Neural crest cell (in vitro differentiated cells): Measurements from ENCODE around the gene RNLS. TPM values are rescaled to one million over a fixed set of nuclear protein-coding genes. Genes with fewer than 3 reads are reported as not detected.
"Not testable (repeated sequence)": the region's sequence is repeated elsewhere in the genome, so short reads cannot be mapped to it uniquely, and the experiment has no call there.

Source experiments
- DNase-seq: peaks from one replicate; pipeline ENCODE4 v3.0.0; 2021; ENCODE audit warnings: low read depth, mixed read lengths, low spot score
- H3K27ac Mint-ChIP-seq: one replicate; pipeline ENCODE4 v1.8.0; 2021; ENCODE audit warnings: mild to moderate bottlenecking, mixed read lengths; ENCODE audit not compliant: unreplicated experiment
- H3K27me3 Mint-ChIP-seq: 2 replicates; pipeline ENCODE4 v1.8.0; 2021; ENCODE audit warnings: low read depth, mild to moderate bottlenecking, mixed read lengths
- H3K36me3 Mint-ChIP-seq: 2 replicates; pipeline ENCODE4 v1.8.0; 2021; ENCODE audit warnings: low read depth, mild to moderate bottlenecking, mixed read lengths
- H3K4me1 Mint-ChIP-seq: 2 replicates; pipeline ENCODE4 v1.8.0; 2021; ENCODE audit warnings: mixed read lengths
- H3K4me3 Mint-ChIP-seq: one replicate; pipeline ENCODE4 v1.8.0; 2021; ENCODE audit warnings: mild to moderate bottlenecking, mixed read lengths
- H3K9me3 Mint-ChIP-seq: 2 replicates; pipeline ENCODE4 v1.8.0; 2021; ENCODE audit warnings: mixed read lengths
- CTCF ChIP-seq: fragments of 200-600 bp; sonication (generic); conservative IDR thresholded peaks from 2 replicates; pipeline ENCODE4 v1.5.0; 2021; ENCODE audit warnings: antibody characterized with exemption, mild to moderate bottlenecking
- total RNA-seq: library from RNA; stranded (reverse); gene quantifications from 2 replicates; pipeline ENCODE4 v1.2.1, GENCODE V29; 2021

Gene RNLS
- total RNA-seq, 1 donor from 2014 or later: 3.3 TPM

GRCh38 chr10:88312855-88313254 lies 270.3 kb downstream of the RNLS start:
- Mint-ChIP-seq H3K9me3 (peaks cover 3% of the 10 kb centered on the region), H3K36me3 (no peaks in the 10 kb centered on the region), H3K27me3 (no peaks in the 10 kb centered on the region), H3K4me1 (peaks cover 10% of the 10 kb centered on the region), H3K27ac (no peak overlapping the region), H3K4me3 (no peak overlapping the region)
- no peak for TF ChIP-seq CTCF
- DNase-seq: no peak

GRCh38 chr10:88311264-88311663 lies 271.9 kb downstream of the RNLS start:
- H3K4me3 Mint-ChIP-seq: no peak overlapping the region
- peaks cover 3% of the 10 kb centered on the region for H3K9me3 Mint-ChIP-seq
- peaks cover 4% of the 10 kb centered on the region for H3K4me1 Mint-ChIP-seq
- H3K27ac Mint-ChIP-seq: no peak overlapping the region
- no peak for DNase-seq
- H3K36me3 Mint-ChIP-seq: no peaks in the 10 kb centered on the region
- no peaks in the 10 kb centered on the region for H3K27me3 Mint-ChIP-seq
- TF ChIP-seq CTCF: no peak

GRCh38 chr10:88309365-88309764 lies 273.8 kb downstream of the RNLS start:
- no peak for TF ChIP-seq CTCF
- Mint-ChIP-seq H3K36me3 (no peaks in the 10 kb centered on the region), H3K9me3 (peaks cover 3% of the 10 kb centered on the region), H3K4me3 (no peak overlapping the region), H3K27ac (no peak overlapping the region), H3K4me1 (no peaks in the 10 kb centered on the region), H3K27me3 (no peaks in the 10 kb centered on the region)
- no peak for DNase-seq

- H3K4me1 Mint-ChIP-seq, H3K9me3 Mint-ChIP-seq, H3K4me3 Mint-ChIP-seq, DNase-seq, H3K27me3 Mint-ChIP-seq, H3K36me3 Mint-ChIP-seq, H3K27ac Mint-ChIP-seq: not testable (repeated sequence)
Observed at GRCh38 chr10:88308361-88308760, 274.8 kb downstream of the RNLS start.

GRCh38 chr10:88299787-88300186 lies 283.3 kb downstream of the RNLS start:
- no peaks in the 10 kb centered on the region for H3K4me1 Mint-ChIP-seq
- H3K4me3 Mint-ChIP-seq: no peak overlapping the region
- DNase-seq: no peak
- no peak overlapping the region for H3K27ac Mint-ChIP-seq
- TF ChIP-seq CTCF: no peak
- H3K9me3 Mint-ChIP-seq: peaks cover 2% of the 10 kb centered on the region
- H3K36me3 Mint-ChIP-seq: no peaks in the 10 kb centered on the region
- no peaks in the 10 kb centered on the region for H3K27me3 Mint-ChIP-seq

- TF ChIP-seq CTCF: no peak
- Mint-ChIP-seq H3K27ac (no peak overlapping the region), H3K4me1 (no peaks in the 10 kb centered on the region), H3K4me3 (no peak overlapping the region), H3K27me3 (no peaks in the 10 kb centered on the region), H3K36me3 (no peaks in the 10 kb centered on the region), H3K9me3 (no peaks in the 10 kb centered on the region)
- DNase-seq: no peak
Observed at GRCh38 chr10:88297103-88297502, 286.0 kb downstream of the RNLS start.
